Thoracic aorta (tissue), 2 donors: ENCODE data around the gene MADCAM1. TPM values are rescaled to one million over a fixed set of nuclear protein-coding genes. Genes with fewer than 3 reads are reported as not detected.
A peak's percentile ranks its signal among the peaks of the same experiment; 100 is the strongest.
"Not testable (repeated sequence)": the region's sequence is repeated elsewhere in the genome, so short reads cannot be mapped to it uniquely, and the experiment has no call there.

Experiments used
- ATAC-seq: fragments of 150-250 bp; one replicate; pipeline ENCODE4 v1.8.0; 2017; ENCODE audit warnings: low read depth; ENCODE audit not compliant: insufficient number of reproducible peaks, low FRiP score
- DNase-seq: peaks from one replicate; pipeline ENCODE4 v3.0.0-alpha.2; 2020; ENCODE audit warnings: low spot score
- H3K27ac ChIP-seq, 2 donors: fragments of 200-600 bp; sonication (generic); 1 replicate in 1 of 2; 2 replicates in 1 of 2; pipeline ENCODE4 v1.5.1; 2016; ENCODE audit warnings: mild to moderate bottlenecking in 2 of 2, moderate library complexity in 2 of 2
- H3K27me3 ChIP-seq: fragments of 200-600 bp; sonication (generic); replicated peaks from 2 replicates; pipeline ENCODE4 v1.6.0; 2016; ENCODE audit warnings: mild to moderate bottlenecking; ENCODE audit not compliant: insufficient read depth
- H3K36me3 ChIP-seq: fragments of 200-600 bp; sonication (generic); one replicate; pipeline ENCODE4 v1.5.1; 2016
- H3K4me1 ChIP-seq, 2 donors: fragments of 200-600 bp; sonication (generic); 1 replicate in 1 of 2; 2 replicates in 1 of 2; pipeline versions ENCODE4 v1.5.1 to v1.6.0; 2016; ENCODE audit warnings: low read depth in 2 of 2, mild to moderate bottlenecking in 1 of 2; ENCODE audit not compliant: control insufficient read depth in 1 of 2
- H3K4me3 ChIP-seq: fragments of 200-600 bp; sonication (generic); 2 replicates; pipeline ENCODE4 v1.5.1; 2016; ENCODE audit warnings: mild to moderate bottlenecking
- H3K9me3 ChIP-seq: fragments of 200-600 bp; sonication (generic); 2 replicates; pipeline ENCODE4 v1.5.1; 2016
- total RNA-seq, 2 donors: library from RNA; depleted of rRNA; stranded (reverse); fragments of >200 nt; gene quantifications; one replicate each; pipeline versions ENCODE4 v1.1.0 to v1.2.3, GENCODE V29; 2016
- TF ChIP-seq, protein P1 (sequence below): fragments of 200-600 bp; sonication (generic); IDR thresholded peaks from one replicate; pipeline ENCODE4 v1.5.1; 2019; ENCODE audit warnings: antibody characterized with exemption

Gene MADCAM1
- total RNA-seq, 2 donors from 2014 or later: 0.92 TPM; not detected in 1

DNA sequence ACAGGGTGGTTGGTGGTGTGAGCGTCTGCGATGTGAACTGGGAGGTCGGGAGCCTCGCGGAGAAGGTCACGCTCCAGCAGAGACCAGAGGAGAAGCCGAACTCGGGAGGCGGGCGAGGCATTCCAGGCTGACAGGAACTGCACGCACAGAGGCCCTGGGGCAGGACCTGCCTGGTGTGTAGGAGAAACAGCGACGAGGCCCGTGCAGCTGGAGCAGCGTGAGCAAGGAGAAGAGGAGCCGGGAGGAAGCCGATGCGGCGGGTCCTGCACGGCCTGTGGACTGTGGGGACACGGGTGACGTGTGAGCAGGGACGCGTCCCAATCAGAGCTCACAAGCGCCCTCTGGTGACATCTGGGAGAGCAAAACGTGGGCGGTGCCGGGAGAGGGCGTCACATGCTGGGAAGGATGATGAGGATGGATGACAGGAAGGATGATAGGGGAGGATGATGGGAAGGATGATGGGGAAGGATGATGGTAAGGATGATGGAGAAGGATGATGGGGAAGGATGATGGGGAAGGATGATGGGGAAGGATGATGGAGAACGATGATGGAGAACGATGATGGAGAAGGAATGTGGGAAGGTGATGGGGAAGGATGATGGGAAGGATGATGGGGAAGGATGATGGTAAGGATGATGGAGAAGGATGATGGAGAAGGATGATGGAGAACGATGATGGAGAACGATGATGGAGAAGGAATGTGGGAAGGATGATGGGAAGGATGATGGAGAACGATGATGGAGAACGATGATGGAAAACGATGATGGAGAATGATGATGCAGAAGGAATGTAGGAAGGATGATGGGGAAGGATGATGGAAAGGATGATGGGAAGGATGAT, 16.1 kb upstream of the MADCAM1 start:
- TF ChIP-seq, protein P1, sequence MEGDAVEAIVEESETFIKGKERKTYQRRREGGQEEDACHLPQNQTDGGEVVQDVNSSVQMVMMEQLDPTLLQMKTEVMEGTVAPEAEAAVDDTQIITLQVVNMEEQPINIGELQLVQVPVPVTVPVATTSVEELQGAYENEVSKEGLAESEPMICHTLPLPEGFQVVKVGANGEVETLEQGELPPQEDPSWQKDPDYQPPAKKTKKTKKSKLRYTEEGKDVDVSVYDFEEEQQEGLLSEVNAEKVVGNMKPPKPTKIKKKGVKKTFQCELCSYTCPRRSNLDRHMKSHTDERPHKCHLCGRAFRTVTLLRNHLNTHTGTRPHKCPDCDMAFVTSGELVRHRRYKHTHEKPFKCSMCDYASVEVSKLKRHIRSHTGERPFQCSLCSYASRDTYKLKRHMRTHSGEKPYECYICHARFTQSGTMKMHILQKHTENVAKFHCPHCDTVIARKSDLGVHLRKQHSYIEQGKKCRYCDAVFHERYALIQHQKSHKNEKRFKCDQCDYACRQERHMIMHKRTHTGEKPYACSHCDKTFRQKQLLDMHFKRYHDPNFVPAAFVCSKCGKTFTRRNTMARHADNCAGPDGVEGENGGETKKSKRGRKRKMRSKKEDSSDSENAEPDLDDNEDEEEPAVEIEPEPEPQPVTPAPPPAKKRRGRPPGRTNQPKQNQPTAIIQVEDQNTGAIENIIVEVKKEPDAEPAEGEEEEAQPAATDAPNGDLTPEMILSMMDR: peak; percentile 42

DNA sequence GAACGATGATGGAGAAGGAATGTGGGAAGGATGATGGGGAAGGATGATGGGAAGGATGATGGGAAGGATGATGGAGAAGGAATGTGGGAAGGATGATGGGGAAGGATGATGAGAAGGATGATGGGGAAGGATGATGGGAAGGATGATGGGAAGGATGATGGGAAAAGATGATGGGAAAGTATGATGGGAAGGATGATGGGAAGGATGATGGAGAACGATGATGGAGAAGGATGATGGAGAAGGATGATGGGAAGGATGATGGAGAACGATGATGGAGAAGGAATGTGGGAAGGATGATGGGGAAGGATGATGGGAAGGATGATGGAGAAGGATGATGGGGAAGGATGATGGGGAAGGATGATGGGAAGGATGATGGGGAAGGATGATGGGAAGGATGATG, 15.2 kb upstream of the MADCAM1 start:
- not testable (repeated sequence) for H3K27ac ChIP-seq, H3K9me3 ChIP-seq, H3K36me3 ChIP-seq, H3K4me1 ChIP-seq, DNase-seq, ATAC-seq, H3K27me3 ChIP-seq, H3K4me3 ChIP-seq

More for the DNA sequence above, 16.1 kb upstream of the MADCAM1 start:
- Histone ChIP-seq H3K9me3 (no peaks in the 10 kb centered on the region), H3K27me3 (no peaks in the 10 kb centered on the region), H3K27ac (no peak overlapping the region), H3K36me3 (no peaks in the 10 kb centered on the region), H3K4me3 (peak overlapping the region; percentile 49), H3K4me1 (peaks cover 0 to 6% of the 10 kb centered on the region in 2 donors)
- DNase-seq (peak; percentile 38), ATAC-seq (no peak)

GRCh38 chr19:482186-483041, 13.9 kb upstream of the MADCAM1 start:
- TF ChIP-seq, protein P1: no peak
- Histone ChIP-seq H3K27ac (no peak overlapping the region), H3K36me3 (no peaks in the 10 kb centered on the region), H3K4me3 (no peak overlapping the region), H3K4me1 (peaks cover 0 to 6% of the 10 kb centered on the region in 2 donors), H3K27me3 (no peaks in the 10 kb centered on the region), H3K9me3 (no peaks in the 10 kb centered on the region)
- DNase-seq: no peak
- no peak for ATAC-seq

DNA sequence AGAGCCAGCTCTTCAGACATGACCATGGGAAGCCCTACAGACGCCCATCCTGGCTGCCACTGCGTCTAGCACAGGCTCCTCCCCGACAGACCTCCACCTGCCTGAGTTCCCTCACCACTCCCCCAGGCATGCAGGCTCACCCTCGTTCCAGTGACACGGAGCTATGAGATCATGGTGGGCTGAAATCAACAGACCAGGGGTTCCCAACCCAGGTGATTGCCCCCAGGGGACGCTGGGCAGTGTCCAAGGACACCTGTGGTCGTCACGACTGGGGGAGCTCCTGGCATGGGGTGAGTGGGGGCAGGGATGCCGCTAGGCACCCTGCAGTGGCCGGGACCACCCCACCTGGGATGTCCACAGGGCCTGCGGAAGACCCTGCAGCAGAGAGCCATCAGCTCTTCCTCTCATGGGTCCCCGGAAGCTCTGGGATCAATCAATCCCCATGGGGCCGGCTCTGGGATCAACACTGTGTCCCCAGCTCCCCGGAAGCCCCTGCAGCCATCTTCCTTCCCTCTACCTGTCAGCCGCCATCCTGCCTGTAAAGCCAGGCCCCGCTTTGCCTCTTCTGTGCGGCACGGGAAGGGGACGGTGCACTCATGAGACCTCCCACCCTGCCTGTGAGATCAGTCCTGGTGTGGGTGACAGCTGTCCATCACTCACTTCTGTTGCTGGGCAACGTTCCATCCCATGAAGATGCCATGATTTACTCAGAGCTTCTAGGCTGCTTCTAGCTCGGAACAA, 12.8 kb upstream of the MADCAM1 start:
- Histone ChIP-seq H3K4me1 (peaks cover 0 to 6% of the 10 kb centered on the region in 2 donors), H3K36me3 (no peaks in the 10 kb centered on the region), H3K4me3 (no peak overlapping the region), H3K9me3 (no peaks in the 10 kb centered on the region), H3K27me3 (no peaks in the 10 kb centered on the region), H3K27ac (no peak overlapping the region)
- ATAC-seq: no peak
- DNase-seq: no peak
- TF ChIP-seq, protein P1: no peak

DNA sequence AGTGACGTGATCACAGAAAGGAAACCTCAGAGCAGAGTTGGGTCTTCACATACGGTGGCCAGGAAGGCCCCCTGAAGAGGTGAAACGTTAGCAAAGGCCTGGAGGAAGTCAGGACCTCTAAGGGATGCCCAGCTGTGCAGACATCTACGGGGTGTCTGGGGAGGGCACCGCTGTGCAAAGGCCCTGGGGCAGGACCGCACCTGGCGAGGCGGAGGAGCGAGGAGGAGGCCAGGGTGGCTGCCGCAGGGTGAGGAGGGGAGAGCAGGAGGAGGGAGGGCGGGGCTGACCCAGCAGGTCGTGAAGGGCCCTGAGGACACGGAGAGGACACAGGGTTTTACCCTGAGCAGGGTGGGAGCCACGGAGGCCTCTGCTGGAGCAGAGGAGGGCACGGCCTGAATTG, 11.8 kb upstream of the MADCAM1 start:
- Histone ChIP-seq H3K27ac (no peak overlapping the region), H3K9me3 (no peaks in the 10 kb centered on the region)

More for the DNA sequence above, 11.8 kb upstream of the MADCAM1 start:
- no peak overlapping the region for H3K4me3 ChIP-seq
- DNase-seq (no peak), ATAC-seq (no peak)
- peaks cover 0 to 9% of the 10 kb centered on the region in 2 donors for H3K4me1 ChIP-seq
- H3K36me3 ChIP-seq: no peaks in the 10 kb centered on the region
- no peaks in the 10 kb centered on the region for H3K27me3 ChIP-seq
- TF ChIP-seq, protein P1: no peak
